IPS DF 4.7 (cell line): ENCODE measurements around the gene PRDM16.

ENCODE experiments used
- DNase-seq: peaks from one replicate; pipeline ENCODE4 v3.0.0-alpha.2; 2013; ENCODE audit warnings: low spot score; ENCODE audit errors: extremely low read depth

Gene PRDM16

DNA sequence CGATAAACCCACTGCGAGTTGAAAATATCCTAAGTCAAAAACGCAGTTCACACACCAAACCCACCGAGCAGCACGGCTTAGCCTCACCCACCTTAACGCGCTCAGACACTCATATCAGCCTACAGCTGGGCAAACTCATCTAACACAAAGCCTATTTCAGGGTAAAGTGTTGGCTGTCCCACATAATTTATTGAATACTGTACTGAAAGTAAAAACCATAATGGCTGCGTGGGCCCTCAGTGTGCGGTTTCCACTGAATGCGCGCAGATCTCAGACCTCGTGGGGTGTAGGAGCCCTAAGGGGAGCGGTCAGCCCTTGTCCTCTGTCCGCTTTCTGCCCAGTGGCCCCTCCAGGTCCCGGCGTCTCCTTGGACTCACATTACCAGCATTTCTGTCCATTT, 227.8 kb downstream of the PRDM16 start:
- no peak for DNase-seq

DNA sequence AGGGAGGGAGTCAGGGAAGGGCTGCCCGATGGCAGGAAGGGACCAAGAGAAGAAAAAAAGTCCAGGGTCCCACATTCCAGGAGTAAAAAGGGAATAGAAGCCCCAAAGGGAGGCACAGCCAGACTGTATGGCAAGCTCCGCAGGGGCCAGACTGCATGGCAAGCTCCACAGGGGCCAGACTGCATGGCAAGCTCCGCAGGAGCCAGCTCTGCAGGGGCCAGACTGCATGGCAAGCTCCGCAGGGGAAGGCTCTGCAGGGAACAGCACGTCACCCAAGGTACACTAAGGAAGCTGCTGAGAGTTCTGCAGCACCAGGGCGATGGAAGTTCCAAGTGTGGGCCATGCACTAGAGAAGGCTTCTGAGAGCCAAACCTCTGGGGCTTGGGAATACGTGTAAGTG, 228.8 kb downstream of the PRDM16 start:
- no peak for DNase-seq

DNA sequence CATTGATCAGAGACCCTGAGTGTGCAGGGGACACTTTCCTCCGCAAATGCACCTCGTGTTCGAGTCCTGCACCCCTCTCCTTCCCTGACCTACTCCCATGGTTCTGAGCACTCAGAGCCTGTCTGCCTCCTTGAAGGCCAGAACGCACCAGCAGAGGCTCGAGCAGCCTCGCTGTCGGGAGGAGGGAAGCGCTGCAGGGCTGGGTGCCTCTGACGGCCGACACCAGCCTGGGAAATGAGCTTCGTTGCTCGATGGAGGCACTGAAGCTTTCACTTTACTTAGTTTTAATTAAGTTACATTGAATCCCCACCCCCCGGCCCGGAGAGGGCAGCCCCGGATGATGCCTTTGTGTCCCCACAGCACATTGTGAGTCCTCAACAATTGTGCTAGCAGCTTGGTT, 229.2 kb downstream of the PRDM16 start:
- DNase-seq, result no peak

DNA sequence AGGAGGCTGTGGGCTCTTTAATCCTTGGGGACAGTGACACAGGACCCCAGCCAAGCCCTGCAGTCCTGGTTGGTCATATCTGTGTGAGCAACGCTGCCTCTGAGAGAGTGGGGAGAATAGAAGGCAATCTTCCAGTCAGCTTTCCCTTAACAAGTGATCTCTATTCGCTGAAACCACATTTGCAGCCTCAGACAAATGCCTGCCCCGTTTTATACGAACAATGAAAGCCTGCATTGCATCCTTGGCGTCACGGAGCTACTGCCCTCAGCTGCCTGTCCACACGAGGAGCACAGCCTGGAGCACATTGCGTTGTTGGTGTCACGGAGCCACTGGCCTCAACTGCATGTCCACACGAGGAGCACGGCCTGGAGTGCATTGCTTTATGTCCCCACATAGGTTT, 235.2 kb downstream of the PRDM16 start:
- no peak for DNase-seq

GRCh38 chr1:3304692-3305091, 235.7 kb downstream of the PRDM16 start:
- DNase-seq, result no peak

DNA sequence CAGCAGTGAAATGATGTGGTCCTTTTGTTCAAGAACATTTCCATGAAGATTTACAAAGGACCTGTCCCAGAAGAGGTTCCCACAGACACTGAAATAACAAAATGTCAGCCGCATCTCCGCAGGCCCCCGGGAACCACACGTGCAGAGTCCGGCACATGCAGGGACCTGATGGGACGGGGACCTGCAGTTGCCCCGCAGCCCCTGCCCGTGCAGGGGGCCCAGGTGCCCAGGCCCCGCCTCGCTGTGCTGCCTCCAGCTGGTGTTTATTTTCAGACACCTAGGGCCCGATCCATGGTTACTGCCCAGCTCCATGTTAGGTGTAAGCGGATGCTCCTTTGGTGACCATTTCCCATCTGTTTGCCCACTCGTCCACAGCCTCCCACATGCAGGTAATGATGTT, 236.2 kb downstream of the PRDM16 start:
- no peak for DNase-seq

- no peak for DNase-seq
These were observed 237.7 kb downstream of the PRDM16 start for GRCh38 chr1:3306583-3307291.

- no peak for DNase-seq
These were observed 238.4 kb downstream of the PRDM16 start for GRCh38 chr1:3307359-3307758.

DNA sequence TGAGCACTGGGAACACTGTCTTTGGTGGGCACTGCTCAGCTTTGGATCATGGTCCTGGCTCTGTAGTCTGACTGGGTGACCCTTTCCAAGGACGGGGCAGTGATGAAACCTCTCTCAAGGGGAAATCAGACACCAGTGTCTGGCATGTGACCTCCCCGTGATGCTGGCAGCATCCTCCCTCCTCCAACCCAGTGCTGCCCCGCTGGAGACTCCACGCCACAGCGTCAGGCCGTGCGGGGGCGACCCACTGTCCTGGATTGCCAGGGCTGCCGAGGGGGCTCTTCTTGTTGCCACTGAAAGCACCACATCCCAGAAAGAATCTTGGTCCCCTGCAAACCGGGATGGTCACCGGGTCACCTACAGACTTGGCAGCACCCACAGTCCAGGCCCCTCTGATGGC, 239.1 kb downstream of the PRDM16 start:
- DNase-seq, result no peak

DNA sequence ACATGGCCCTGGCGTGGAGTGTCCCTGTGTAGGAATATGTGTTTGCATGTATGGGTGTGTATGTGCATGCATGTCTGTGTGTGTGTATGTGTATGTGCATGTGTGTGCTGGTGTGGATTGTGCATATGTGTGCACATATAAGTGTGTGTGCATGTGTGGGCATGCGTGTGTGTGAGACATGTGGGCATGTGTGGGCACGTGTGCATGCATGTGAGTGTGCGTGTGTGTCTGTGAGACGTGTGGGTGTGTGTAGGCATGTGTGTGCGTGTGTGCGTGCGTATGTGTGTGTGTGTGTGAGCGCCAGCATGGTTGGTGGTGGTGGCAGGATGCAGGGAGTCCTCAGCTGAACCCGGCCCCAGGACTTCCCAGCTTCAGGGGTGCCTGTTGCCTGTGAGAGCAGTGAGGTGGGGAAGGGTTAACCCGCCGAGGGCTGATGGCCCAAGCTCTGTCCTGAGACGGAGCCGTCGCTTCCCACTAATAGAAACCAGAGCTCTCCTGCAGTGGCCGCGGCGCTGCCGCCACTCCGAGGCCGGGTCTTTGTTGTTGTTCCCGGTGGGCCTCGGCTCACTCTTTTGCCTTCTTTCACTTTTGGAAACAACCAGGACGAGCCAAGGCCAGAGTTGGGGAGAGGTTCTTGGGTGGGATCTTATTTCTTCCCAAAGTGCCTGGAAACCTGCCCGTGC, 241.9 kb downstream of the PRDM16 start:
- DNase-seq, result no peak

GRCh38 chr1:3311711-3312110, 242.7 kb downstream of the PRDM16 start:
- no peak for DNase-seq

- DNase-seq, result no peak
These were observed 243.4 kb downstream of the PRDM16 start for GRCh38 chr1:3312310-3312897.

DNA sequence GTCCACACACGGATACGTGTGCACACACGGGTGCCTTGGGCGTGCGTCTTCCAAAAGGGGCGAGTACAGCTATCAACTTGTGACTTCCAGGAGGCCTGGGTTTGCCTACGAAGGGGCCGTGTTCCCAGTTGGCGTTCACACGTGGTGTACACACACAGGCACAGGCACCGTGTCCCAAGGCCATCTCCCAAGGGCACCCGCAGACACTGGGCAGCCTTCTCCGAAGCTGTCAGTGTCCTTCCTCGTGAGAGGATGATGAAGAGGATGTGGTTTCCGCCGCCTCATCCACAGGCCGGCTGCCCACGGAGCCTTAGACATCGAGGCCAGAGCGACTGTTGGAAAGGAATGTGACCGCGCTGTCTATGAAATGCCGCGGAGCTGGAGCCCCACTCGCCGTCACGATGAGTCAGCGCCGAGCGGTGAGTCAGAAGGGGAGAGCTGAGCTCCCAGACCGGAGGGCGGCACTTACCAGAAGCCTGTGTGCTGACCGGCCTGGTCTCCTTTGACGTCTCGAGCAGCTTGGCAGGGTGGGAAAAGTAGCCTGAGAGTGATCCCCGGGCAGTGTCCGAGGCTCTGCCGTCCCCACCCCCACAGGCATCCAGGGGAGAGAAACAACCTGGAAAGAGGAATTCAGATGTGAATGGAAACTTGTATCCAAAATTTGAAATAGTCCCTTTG, 244.0 kb downstream of the PRDM16 start:
- DNase-seq, result peak; percentile 16

DNA sequence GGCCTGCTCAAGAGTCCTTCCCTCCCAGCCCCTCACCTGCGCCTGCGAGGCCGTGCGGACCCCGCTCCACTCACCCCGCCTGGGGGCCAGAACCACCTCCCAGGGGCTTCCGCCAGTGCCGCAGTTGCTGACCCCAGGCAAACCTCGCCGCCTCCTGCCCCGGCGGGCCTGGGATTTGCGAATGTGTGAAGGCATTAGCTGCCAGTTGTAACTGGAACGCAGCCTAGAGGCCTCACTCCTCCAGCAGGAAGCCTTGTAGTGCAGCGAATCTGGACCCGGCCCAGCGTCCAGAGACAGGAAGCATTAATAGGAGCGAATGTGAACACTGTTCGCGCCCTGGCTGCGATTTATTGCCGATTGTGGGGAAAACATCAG, 244.6 kb downstream of the PRDM16 start:
- no peak for DNase-seq

- no peak for DNase-seq
These were observed 245.7 kb downstream of the PRDM16 start for GRCh38 chr1:3314491-3315381.

GRCh38 chr1:3315399-3316339, 246.7 kb downstream of the PRDM16 start:
- no peak for DNase-seq

- DNase-seq, result no peak
These were observed 247.4 kb downstream of the PRDM16 start for GRCh38 chr1:3316340-3316943.

DNA sequence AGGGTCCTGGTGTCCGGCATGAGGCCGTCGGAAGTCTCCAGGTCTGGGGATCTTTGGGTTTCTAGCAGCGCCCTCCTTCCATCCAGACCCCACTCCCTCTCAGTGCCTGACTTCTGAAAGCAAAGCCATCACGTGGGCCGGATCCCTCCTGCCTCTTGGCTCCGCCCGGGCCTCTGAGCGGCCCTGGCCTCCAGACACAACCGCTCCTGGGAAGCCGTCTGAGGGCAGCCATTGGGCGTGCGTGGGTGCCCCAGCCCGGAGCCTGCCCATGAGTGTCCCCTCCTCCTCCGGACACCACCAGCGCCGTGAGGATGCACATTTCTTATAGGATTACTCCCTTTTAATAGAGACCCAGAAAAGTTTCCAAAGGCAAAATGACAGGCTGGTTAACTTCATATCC, 248.5 kb downstream of the PRDM16 start:
- DNase-seq, result no peak

- DNase-seq, result no peak
These were observed 249.3 kb downstream of the PRDM16 start for GRCh38 chr1:3318329-3318728.

DNA sequence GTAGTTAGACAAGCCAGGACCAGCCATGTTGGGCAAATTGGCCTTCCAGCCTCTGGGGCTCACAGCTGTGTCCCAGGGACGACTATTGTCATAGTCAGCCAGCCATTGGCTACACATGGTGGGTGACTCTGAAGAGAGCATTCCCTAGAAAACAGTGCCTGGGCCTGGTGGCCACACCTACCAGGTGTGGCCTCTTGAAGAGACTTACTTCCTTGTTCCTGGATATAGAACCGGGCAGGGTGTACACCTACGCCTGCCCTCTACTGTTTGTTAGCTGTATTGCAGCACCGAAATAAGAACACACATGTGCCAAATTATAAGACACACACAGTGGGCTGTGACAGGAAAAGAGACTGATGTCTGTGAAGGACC, 250.9 kb downstream of the PRDM16 start:
- peak; percentile 44 for DNase-seq
